HG02623 (cell line): ENCODE results near the gene NAA20.
A peak's percentile ranks its signal among the peaks of the same experiment; 100 is the strongest.

Source experiments
- ATAC-seq: cut with Tn5 transposase; IDR thresholded peaks from one replicate; pipeline ENCODE4 v1.9.1; 2021; ENCODE audit warnings: moderate library complexity; ENCODE audit not compliant: unreplicated experiment

The NAA20 gene

GRCh38 chr20:20017844-20018185, 653 bp downstream of the NAA20 start:
- ATAC-seq: no peak

GRCh38 chr20:20018366-20018765, 1.2 kb downstream of the NAA20 start:
- ATAC-seq: no peak

GRCh38 chr20:20019123-20019522, 2.0 kb downstream of the NAA20 start:
- no peak for ATAC-seq

- no peak for ATAC-seq
Measured at GRCh38 chr20:20020908-20021307, 3.7 kb downstream of the NAA20 start.

- no peak for ATAC-seq
Measured at GRCh38 chr20:20021835-20022234, 4.7 kb downstream of the NAA20 start.

- peak; percentile 76 for ATAC-seq
Measured at GRCh38 chr20:20022498-20022897, 5.3 kb downstream of the NAA20 start.

GRCh38 chr20:20023395-20023794, 6.2 kb downstream of the NAA20 start:
- ATAC-seq: no peak

GRCh38 chr20:20024942-20025341, 7.8 kb downstream of the NAA20 start:
- ATAC-seq: no peak

- no peak for ATAC-seq
Measured at GRCh38 chr20:20027284-20027683, 10.1 kb downstream of the NAA20 start.

- no peak for ATAC-seq
Measured at GRCh38 chr20:20031790-20032189, 14.6 kb downstream of the NAA20 start.

GRCh38 chr20:20034486-20034885, 17.3 kb downstream of the NAA20 start:
- no peak for ATAC-seq

GRCh38 chr20:20036756-20037155, 19.6 kb downstream of the NAA20 start:
- ATAC-seq: no peak

GRCh38 chr20:20037960-20038359, 20.8 kb downstream of the NAA20 start:
- ATAC-seq: no peak

GRCh38 chr20:20038586-20038985, 21.4 kb downstream of the NAA20 start:
- no peak for ATAC-seq

- no peak for ATAC-seq
Measured at GRCh38 chr20:20039752-20040387, 22.7 kb downstream of the NAA20 start.

- no peak for ATAC-seq
Measured at GRCh38 chr20:20051767-20052073, 34.6 kb downstream of the NAA20 start.

- ATAC-seq: peak; percentile 93
Measured at GRCh38 chr20:20052074-20052970, 35.2 kb downstream of the NAA20 start, which contains the start of the genes CFAP61 and CRNKL1. TSS of gene CFAP61 (plus strand) at chr20:20052532. CDS start at chr20:20056654, 4,122 bp downstream. TSS of gene CRNKL1 (minus strand) at chr20:20052466. CDS start at chr20:20052342, 124 bp downstream.

- ATAC-seq: no peak
Measured at GRCh38 chr20:20060234-20060998, 43.3 kb downstream of the NAA20 start.

GRCh38 chr20:20063941-20064702, 47.0 kb downstream of the NAA20 start:
- no peak for ATAC-seq

- ATAC-seq: no peak
Measured at GRCh38 chr20:20065361-20065760, 48.2 kb downstream of the NAA20 start.
